Stimulated activated CD8-positive, alpha-beta memory T cell treated with anti-CD3 and anti-CD28 coated beads, Interleukin-4, amount 100 ng/mL, for 1 hour (primary cell): ENCODE measurements around the gene VARS2.
"Not testable (repeated sequence)": the region's sequence is repeated elsewhere in the genome, so short reads cannot be mapped to it uniquely, and the experiment has no call there.

Experiments
- DNase-seq, 2 donors: peaks; one replicate each; pipeline ENCODE4 v3.0.0-alpha.2; 2020; ENCODE audit warnings: low read depth in 2 of 2, low spot score in 1 of 2

The VARS2 gene

GRCh38 chr6:30960907-30961673, 47.1 kb downstream of the VARS2 start:
- DNase-seq, result no peak

DNA sequence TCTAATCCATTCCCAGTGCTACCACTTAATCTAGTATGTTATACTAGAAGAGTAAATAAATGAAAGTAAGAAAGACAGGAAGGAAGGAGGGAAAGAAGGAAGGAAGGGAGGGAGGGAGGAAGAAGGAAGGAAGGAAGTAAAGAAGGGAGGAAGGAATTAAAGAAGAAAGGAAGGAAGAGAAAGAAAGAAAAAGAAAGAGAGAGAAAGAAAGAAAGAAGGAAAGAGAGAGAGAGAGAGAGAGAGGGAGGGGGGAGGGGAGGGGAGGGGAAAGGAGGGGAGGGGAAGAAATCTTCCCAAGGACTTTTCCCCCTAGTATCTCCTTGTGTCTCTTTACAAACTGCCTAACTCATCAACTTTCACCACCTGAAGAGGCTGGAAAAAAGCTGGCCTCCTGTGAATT, 48.7 kb downstream of the VARS2 start:
- DNase-seq, result no peak

DNA sequence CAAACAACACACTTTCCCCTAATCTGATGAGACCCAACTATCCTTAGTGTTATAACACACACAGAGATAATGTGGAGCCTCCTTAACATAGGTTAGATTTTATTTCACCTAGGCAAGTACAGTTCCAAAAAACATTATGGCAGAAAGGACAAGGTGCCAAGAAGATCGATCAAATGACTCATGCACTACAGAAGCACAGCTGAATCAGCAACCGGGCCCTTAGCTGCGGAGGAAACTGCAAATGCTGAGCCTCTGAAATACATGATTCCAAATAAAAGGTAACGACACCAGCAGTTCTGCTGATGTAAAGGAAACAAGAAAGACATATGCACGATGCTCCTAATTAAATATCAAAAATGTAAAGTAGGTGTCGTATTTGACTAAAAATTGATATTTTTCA, 49.6 kb downstream of the VARS2 start:
- no peak for DNase-seq

DNA sequence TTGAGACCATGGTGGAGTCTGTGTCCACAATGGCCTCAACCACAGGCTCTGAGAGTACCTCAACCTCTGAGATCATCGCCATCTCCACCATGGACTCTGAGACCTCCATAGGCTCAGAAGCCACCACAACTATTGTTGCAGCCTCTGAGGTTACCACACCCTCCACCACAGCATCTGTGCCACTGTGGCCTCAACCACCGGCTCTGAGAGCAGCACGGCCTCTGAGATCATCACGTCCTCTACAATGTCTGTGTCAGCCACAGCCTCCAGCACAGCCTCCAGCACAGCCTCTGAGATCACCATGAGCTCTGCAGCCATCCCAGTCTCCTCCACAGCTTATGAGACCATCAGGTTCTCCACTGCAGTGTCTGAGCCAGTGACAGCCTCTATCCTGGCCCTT, 50.0 kb downstream of the VARS2 start:
- DNase-seq, result no peak

DNA sequence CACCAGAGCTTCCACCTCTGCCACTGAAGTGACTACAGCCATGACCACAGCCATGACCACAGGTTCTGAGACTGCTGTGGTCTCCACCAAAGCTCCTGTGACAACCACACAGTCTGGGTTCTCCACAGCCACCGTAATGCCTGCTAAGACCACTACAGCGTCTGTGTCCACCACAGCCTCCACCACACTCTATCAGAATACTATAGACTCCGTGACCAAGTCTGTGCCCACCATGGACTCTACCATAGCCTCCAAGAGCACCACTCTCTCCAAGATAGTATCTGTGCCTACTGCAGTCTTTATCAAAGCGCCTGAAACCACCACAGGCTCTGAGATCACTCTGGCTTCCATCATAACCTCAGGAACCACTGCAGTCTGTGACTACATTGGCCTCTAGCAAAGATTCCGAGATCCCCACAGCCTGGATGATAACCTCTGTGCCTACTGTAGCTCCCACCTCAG, 51.1 kb downstream of the VARS2 start:
- no peak for DNase-seq

DNA sequence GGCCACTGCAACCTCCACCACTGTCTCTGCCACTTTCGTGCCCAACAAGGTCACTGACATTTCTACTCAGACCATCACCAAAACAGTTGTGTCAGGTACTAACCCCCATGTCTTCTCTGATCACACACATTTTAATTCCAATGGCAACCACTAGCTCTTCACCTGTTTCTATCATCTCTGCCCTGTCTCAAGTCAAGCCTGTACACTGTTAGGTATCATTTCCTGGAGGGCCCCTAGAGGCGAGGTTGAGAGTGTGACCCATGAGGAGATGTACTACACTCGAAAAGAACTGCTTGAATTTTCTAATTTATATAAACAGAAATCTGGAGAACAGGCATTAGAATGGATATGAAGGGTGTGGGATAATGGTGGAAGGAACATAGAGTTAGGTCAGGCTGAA, 52.1 kb downstream of the VARS2 start:
- no peak for DNase-seq

DNA sequence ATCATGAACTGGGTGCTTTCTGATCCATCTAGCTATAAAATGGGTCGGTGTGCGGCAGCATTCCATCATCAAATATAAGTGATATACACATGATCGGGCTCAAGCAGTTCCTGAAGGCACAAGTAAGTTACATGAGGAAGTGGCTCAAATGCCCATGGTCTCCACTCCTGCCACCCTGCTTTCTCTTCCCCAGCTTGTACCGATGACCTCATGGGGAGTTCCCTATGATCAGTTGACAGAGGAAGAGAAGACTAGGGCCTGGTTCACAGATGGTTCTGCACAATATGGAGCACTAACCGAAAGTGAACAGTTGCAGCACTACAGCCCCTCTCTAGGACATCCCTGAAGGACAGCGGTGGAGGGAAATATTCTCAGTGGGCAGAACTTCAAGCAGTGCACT, 55.1 kb downstream of the VARS2 start:
- DNase-seq, result not testable (repeated sequence)

GRCh38 chr6:30970946-30971345, 56.9 kb downstream of the VARS2 start:
- DNase-seq, result no peak

GRCh38 chr6:30972816-30973215, 58.8 kb downstream of the VARS2 start:
- no peak for DNase-seq

- DNase-seq, result no peak
Observed at GRCh38 chr6:30974490-30975252, 60.6 kb downstream of the VARS2 start.
